Measurements from ENCODE around the gene SMC1B. TPM values are rescaled to one million over a fixed set of nuclear protein-coding genes. Genes with fewer than 3 reads are reported as not detected.

The SMC1B gene
- polyA plus RNA-seq, 1 donor from 2014 or later = not detected

GRCh38 chr22:45429981-45430775, 16.8 kb upstream of the SMC1B start:
- Histone ChIP-seq H3K9me2 (ENCODE audit: insufficient read depth, low read length) (no peaks in the 10 kb centered on the region), H3K79me2 (replicated peaks; ENCODE audit: insufficient read depth, low read length) (no peaks in the 10 kb centered on the region), H3K4me2 (ENCODE audit: low read length) (no peak overlapping the region), H3K27me3 (ENCODE audit: insufficient read depth, low read depth, low read length) (no peaks in the 10 kb centered on the region), H3F3A (ENCODE audit: insufficient read depth, low read length, poor library complexity, severe bottlenecking) (no peaks in the 10 kb centered on the region), H3K9me3 (ENCODE audit: low read length) (no peaks in the 10 kb centered on the region), H3K36me3 (ENCODE audit: insufficient read depth, low read length) (no peaks in the 10 kb centered on the region), H3K27ac (ENCODE audit: low read length) (no peak overlapping the region), H3K9ac (ENCODE audit: low read length) (no peak overlapping the region), H3K4me3 (ENCODE audit: low read length) (no peak overlapping the region), H2AFZ (ENCODE audit: low read depth, low read length) (no peak overlapping the region), H4K20me1 (ENCODE audit: insufficient read depth) (no peaks in the 10 kb centered on the region)
- TF ChIP-seq CTCF (IDR thresholded peaks at IDR 0.05; ENCODE audit: poor library complexity, severe bottlenecking) = no peak
- no peak for TF ChIP-seq MXI1 (conservative IDR thresholded peaks at IDR 0.05; ENCODE audit: poor library complexity, severe bottlenecking)
- no peak for TF ChIP-seq POLR2AphosphoS5 (IDR thresholded peaks at IDR 0.05)
- TF ChIP-seq TAF1 (IDR thresholded peaks at IDR 0.05; ENCODE audit: low read depth) = no peak
- TF ChIP-seq REST (IDR thresholded peaks at IDR 0.05; ENCODE audit: borderline replicate concordance) = no peak
- TF ChIP-seq EP300 (conservative IDR thresholded peaks at IDR 0.05; ENCODE audit: poor library complexity, severe bottlenecking) = no peak
- TF ChIP-seq SMC3 (conservative IDR thresholded peaks at IDR 0.05; ENCODE audit: poor library complexity) = no peak
- no peak for TF ChIP-seq EZH2 (IDR thresholded peaks at IDR 0.05; ENCODE audit: borderline replicate concordance, insufficient read depth, low read length, poor library complexity, severe bottlenecking)
- TF ChIP-seq RAD21 (conservative IDR thresholded peaks at IDR 0.05) = no peak

- no peaks in the 10 kb centered on the region for H3K79me2 ChIP-seq (replicated peaks; ENCODE audit: insufficient read depth, low read length)
- no peaks in the 10 kb centered on the region for H3K27me3 ChIP-seq (ENCODE audit: insufficient read depth, low read depth, low read length)
- H3K9me3 ChIP-seq (ENCODE audit: low read length) = no peaks in the 10 kb centered on the region
- no peak overlapping the region for H3K4me2 ChIP-seq (ENCODE audit: low read length)
- TF ChIP-seq TAF1 (IDR thresholded peaks at IDR 0.05; ENCODE audit: low read depth) = no peak
- no peaks in the 10 kb centered on the region for H3K9me2 ChIP-seq (ENCODE audit: insufficient read depth, low read length)
- no peak overlapping the region for H2AFZ ChIP-seq (ENCODE audit: low read depth, low read length)
- H3K27ac ChIP-seq (ENCODE audit: low read length) = no peak overlapping the region
- H3K9ac ChIP-seq (ENCODE audit: low read length) = no peak overlapping the region
- no peaks in the 10 kb centered on the region for H3K36me3 ChIP-seq (ENCODE audit: insufficient read depth, low read length)
- no peak overlapping the region for H3K4me3 ChIP-seq (ENCODE audit: low read length)
- no peaks in the 10 kb centered on the region for H4K20me1 ChIP-seq (ENCODE audit: insufficient read depth)
- H3F3A ChIP-seq (ENCODE audit: insufficient read depth, low read length, poor library complexity, severe bottlenecking) = no peaks in the 10 kb centered on the region
These were observed 16.0 kb upstream of the SMC1B start for GRCh38 chr22:45429424-45429823.
